ENCODE measurements around the gene SSH3.
"Not testable (repeated sequence)": the region's sequence is repeated elsewhere in the genome, so short reads cannot be mapped to it uniquely, and the experiment has no call there.

SSH3 gene

GRCh38 chr11:67312187-67313021 is 9.1 kb downstream of the SSH3 start:
- no peak for DNase-seq

- no peak for DNase-seq
These were observed 10.0 kb downstream of the SSH3 start for GRCh38 chr11:67313125-67313890.

- no peak for DNase-seq
These were observed 10.9 kb downstream of the SSH3 start for GRCh38 chr11:67314218-67314617.

DNA sequence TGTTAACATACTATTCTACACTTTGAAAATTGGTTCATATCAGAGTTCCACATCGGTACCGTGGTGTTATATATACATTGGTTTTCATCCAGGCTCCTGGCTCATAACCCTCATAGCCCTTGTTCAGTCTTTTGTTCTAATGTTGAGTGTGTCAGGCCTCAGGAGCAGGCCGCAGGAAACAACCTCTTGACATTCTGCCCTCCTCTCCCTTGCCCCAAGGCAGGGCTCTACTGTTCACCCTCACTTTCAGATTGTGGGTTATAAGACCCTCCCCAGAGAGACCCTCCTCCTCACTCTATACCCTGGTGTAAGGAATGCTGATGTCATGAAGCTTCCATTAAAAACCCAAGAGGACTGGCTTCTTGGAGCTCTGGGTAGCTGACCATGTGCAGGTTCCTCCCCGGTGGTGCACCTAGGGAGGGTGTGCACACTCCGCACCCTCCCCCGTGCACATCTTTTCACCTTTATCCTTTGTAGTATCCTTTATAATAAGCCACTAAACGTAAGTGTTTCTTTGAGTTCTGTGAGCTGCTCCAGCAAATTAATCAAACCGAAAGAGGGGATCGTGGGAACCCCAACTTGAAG is 12.1 kb downstream of the SSH3 start:
- DNase-seq = no peak

- no peak for DNase-seq
These were observed 13.5 kb downstream of the SSH3 start for GRCh38 chr11:67316882-67317204.

GRCh38 chr11:67317205-67317887 is 14.0 kb downstream of the SSH3 start:
- peak; percentile 99 for DNase-seq

DNA sequence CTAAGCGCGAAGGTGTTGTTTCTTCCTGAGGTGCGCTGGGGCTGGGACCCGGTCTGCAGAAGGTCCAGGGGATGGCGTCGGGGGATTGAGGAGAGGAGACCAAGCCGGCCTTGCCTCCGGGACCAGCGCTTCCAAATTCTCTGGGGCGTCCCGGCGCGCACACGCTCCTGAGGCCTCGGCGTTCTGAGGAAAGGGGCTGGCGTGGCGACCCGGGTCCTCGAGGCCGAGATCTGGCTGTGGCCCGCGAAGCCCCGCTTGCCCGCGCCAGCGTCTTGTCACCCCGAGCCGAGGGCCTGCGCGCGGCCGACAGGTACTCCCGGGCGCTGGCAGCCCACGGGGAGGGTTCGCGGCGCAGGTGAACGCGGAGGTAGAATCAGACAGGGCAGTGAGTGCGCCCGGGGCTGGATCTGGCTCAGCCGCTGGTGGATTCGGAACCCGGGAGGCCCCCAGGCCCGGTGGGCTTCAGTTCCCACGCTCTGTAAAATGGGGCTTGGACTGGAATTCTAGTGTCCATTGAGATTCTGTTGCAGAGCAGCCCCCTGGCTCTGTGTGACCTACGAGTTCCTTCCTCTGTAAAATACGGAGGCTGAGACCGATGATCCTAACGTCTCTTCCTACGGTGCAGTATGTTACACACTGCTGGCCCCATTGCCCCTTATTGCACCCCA is 14.7 kb downstream of the SSH3 start:
- peak; percentile 78 for DNase-seq

DNA sequence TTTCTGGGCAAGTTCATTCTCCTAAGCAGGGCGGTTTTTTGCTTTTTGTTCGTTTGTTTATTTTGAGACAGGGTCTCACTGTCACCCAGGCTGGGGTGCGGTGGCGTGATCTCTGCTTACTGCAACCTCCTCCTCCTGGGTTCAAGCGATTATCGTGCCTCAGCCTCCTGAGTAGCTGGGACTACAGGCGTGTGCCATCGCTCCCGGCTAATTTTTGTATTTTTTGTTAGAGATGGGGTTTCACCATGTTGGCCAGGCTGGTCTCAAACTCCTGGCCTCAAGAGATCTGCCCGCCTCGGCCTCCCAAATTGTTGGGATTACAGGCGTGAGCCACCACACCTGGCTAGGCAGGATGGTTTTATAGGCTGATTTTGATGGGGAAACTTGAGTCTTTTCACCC is 15.5 kb downstream of the SSH3 start:
- DNase-seq = not testable (repeated sequence)

- no peak for DNase-seq
These were observed 16.7 kb downstream of the SSH3 start for GRCh38 chr11:67320011-67320410.

- no peak for DNase-seq
These were observed 17.4 kb downstream of the SSH3 start for GRCh38 chr11:67320691-67321090.

DNA sequence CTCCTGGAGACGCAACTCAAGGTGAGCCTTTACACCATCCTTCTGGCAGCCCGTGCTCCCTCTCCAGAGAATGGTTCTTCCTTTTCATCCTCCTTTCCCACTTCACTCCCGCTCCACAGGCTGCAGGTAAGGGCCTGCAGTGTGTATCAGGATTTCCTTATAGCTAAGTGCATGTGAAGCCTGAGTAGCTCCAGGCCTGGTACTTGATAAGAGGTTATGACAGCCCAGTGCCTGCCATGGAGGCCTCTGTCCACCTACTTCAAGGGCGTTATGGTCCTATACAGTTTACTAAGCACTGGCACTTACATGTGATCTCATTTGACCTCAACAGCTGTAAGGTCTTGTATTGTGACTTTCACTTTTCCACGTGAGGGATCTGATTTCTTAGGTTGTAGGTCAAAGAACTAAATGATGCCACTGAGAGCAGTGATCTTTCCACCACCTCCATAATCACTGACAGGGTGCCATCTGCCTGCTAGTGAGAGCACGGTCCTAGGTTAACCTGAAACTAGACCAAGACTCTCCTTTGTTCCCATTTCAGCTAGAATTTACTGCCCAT is 18.1 kb downstream of the SSH3 start:
- DNase-seq = no peak

DNA sequence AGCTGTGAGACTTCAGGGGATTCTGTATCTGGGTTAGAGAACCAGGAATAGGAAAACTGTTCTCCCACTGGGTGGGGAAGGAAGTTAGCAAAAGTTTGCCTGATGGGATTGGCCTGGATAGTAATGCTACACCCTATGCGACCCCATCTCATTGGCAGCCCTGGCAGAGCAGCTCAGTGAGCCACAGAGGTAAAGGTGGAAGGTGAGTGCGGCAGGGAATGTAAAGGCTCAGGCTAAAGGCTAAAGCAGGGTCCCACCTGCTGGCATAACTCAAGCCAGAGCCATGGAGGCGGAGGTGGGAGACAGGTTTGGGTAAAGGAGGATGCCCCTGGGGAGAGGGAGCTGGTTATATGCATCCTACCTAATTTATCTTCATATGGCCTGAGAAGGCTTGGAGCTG is 18.7 kb downstream of the SSH3 start:
- no peak for DNase-seq

DNA sequence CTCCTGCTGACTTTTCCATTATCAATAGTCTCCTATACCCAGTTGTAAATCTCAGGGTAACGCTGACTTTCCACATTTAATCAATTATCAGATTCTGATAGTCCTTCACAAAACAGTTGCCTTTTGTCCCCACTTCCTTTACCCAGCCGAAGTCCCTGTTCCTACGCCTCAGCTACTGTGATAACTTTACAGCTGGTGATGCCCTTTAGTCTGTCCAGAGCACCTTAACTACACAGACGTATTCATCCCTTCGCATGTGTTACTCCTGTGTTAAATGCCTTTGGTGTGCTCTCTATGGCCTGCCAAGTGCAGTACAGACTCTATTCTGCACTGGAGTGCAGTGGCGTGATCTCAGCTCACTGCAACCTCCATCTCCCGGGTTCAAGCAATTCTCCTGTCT is 20.2 kb downstream of the SSH3 start:
- DNase-seq = no peak

GRCh38 chr11:67332081-67332691 is 28.9 kb downstream of the SSH3 start:
- DNase-seq = no peak

DNA sequence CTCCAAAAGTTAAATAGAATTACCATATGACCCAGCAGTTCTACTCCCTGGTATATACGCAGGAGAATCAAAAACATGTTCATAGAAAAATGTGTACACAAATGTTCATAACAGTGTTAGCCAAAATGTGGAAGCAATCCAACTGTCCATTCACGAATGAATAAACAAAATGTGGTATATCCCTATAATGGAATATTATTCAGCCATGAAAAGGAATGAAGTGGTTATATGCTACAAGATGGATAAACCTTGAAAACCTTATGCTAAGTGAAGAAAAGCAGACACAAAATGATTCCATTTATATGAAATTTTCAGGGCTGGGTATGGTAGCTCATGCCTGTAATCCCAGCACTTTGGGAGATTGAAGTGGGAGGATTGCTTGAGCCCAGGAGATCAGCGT is 33.9 kb downstream of the SSH3 start:
- DNase-seq = no peak

DNA sequence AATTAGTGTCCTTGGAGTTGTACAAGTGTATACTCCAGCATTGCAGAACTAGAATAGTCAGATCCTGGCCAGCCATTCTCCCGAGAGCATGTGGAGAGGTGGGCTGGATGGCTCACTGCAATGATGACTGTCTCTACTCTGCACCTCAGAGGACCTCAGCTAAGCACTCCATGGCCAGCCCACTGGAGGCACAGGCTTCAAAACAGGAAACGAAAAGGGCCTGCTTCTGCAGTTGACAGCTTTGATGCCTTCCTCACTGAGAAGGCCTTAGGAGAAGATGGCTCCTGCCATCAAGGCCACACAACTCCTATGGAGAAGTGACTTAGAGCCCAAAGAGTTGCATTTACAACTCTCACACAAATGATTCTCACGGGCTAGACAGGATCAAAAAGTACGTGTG is 40.9 kb downstream of the SSH3 start:
- no peak for DNase-seq

DNA sequence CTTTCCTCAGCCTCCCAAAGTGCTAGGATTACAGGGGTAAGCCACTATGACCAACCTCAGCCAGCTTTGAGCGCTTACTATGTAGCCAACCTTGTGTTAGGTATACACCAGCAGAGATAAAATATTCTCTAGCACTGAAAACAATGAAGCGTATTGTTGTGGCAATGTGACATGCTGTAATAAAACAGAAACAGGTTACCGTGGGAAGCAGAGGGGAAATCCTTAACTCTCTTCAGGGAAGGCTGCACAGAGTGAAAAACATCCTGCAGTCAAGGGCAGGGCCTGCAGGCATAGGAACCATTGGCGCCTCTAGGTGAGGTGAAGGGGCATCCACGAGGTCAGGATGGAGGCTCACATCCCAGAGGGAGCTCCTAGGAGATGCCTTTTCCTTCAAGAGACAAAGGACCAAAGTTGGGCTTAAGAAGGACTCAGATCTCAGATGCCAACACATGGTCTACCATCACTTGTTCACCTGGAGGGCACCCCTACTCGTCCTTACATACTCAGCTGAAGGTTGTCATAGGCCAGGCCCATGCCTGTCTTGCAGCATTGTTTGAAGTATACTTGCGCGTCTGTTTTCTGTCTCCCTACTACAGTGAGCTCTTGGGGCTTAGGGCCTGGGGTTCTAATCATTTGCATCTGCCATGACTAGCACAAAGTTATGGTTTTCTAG is 42.1 kb downstream of the SSH3 start:
- no peak for DNase-seq

DNA sequence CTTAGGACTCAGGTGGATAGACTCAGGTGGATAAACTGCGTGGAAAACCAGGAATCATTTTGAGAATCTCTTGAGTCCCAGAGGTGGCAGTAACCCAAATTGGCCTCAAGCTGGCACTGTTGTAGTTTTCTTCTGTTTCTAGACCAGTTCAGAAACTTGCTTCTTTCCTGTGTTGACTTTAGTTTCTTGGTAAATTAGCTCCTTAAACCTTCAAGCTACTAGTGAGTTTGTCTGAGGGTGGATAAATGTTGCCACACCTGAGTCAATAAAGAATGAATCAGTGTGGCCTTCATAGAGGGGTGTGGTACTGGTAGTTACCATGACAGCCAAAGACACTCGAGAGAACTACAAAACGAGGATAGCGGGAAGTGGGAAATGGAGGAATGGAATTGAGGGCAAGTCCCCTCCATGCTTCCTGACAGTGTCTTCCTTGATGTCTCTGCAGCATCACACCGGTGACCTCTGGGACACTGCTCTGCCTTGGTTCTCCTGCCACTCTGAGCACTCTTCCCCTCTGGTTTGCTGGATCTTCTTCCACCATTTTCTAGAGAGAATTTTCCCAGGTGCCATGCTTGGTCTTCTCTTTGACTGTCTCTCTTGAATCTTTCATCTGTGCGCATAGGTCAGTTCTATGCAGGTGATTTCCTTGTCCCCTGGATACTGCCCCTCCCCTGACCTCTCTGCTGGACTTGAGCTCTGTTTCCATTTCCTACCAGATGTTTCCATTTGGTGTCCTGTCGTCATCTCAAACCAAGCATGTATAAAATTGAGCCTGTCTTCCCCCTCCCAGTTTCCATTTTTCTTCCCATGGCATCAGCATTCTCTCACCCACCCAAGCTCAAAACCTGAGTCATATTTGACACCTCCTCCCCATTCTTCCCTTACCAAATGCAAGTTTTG is 42.8 kb downstream of the SSH3 start:
- DNase-seq = peak; percentile 91

DNA sequence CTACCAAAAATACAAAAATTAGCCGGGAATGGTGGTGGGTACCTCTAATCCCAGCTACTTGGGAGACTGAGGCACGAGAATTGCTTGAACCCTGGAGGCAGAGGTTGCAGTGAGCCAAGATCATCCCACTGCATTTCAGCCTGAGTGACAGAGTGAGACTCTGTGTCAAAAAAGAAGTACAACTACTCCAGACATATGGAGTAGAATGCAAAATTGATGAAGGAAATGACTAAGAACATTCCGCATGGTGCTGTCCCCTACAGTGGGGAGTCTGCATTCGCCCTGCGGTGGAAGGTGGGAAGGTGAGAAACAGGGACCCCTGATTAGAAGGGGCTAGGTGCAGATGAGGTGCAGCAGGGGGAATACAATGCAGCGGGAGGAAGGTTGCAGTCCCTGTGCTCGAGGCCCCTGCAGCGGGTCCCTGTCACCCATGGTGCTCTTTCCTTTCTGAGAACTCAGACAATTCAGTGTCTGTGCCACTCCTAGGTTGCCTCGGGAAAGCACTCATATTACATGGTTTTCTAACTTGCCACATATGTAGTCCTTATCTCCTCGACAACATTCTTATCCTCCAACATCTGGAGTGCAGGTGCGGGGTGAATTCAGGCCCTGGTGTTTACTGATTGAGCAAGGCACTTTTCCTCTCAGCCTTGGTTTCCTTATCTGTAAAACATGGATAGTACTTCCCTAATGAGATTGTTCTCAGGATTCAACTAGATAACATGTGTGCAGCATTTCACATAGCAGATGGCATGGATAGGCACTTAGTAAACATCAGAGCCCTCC is 44.8 kb downstream of the SSH3 start:
- DNase-seq = no peak

GRCh38 chr11:67349036-67349435 is 45.7 kb downstream of the SSH3 start:
- DNase-seq = no peak
